Superior temporal gyrus (tissue), 1 donor: ENCODE results near the gene INPP5J.
"Not testable (repeated sequence)": the region's sequence is repeated elsewhere in the genome, so short reads cannot be mapped to it uniquely, and the experiment has no call there.

Experiments
- DNase-seq: peaks from one replicate; pipeline ENCODE4 v3.0.0-alpha.2; 2016; ENCODE audit errors: extremely low spot score

The INPP5J gene

GRCh38 chr22:31150615-31151014 is 27.8 kb downstream of the INPP5J start:
- DNase-seq: no peak

GRCh38 chr22:31151872-31152271 is 29.1 kb downstream of the INPP5J start:
- DNase-seq: no peak

- DNase-seq: no peak
These were observed 30.6 kb downstream of the INPP5J start for GRCh38 chr22:31153357-31153756.

GRCh38 chr22:31154975-31155374 is 32.2 kb downstream of the INPP5J start:
- no peak for DNase-seq

- no peak for DNase-seq
These were observed 32.7 kb downstream of the INPP5J start for GRCh38 chr22:31155422-31155821.

- peak; percentile 15 for DNase-seq
These were observed 37.7 kb downstream of the INPP5J start for GRCh38 chr22:31160328-31160978.

- no peak for DNase-seq
These were observed 38.6 kb downstream of the INPP5J start for GRCh38 chr22:31161386-31161785.

- no peak for DNase-seq
These were observed 39.4 kb downstream of the INPP5J start for GRCh38 chr22:31162015-31162765.

- DNase-seq: no peak
These were observed 48.2 kb downstream of the INPP5J start for GRCh38 chr22:31170971-31171370.

- DNase-seq: not testable (repeated sequence)
These were observed 49.0 kb downstream of the INPP5J start for GRCh38 chr22:31171734-31172133.

GRCh38 chr22:31173386-31174145 is 50.8 kb downstream of the INPP5J start:
- DNase-seq: no peak

GRCh38 chr22:31176923-31177322 is 54.2 kb downstream of the INPP5J start:
- DNase-seq: no peak

GRCh38 chr22:31177420-31178162 is 54.8 kb downstream of the INPP5J start:
- no peak for DNase-seq

- no peak for DNase-seq
These were observed 56.1 kb downstream of the INPP5J start for GRCh38 chr22:31178859-31179258.

- no peak for DNase-seq
These were observed 56.6 kb downstream of the INPP5J start for GRCh38 chr22:31179345-31179744.

GRCh38 chr22:31184015-31184414 is 61.2 kb downstream of the INPP5J start:
- DNase-seq: no peak
